HG02981 (cell line): ENCODE data around the gene BSND.
"Not testable (repeated sequence)": the region's sequence is repeated elsewhere in the genome, so short reads cannot be mapped to it uniquely, and the experiment has no call there.

Experiments
- ATAC-seq: cut with Tn5 transposase; IDR thresholded peaks from one replicate; pipeline ENCODE4 v1.9.1; 2021; ENCODE audit warnings: mild to moderate bottlenecking, moderate library complexity; ENCODE audit not compliant: unreplicated experiment

The BSND gene

DNA sequence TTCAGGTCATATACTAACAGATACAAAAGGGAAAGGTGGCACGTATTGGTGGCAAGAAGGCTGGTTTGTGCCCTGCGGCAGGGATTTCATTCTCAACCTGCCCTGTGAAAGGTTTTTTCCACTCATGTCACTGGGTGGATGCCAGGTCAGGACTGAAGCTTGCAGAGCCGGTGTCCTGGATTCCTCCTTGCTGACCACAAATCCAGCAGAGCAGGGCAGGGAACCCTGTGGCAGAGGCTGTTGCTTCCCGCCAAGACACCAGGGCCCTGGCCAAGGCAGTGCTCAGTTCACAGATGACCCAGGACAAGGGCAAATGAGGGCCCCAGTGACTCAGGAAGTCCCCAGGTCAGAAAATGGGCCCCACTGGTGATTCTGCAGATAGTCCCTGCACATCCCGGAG lies 16.4 kb downstream of the BSND start:
- no peak for ATAC-seq

DNA sequence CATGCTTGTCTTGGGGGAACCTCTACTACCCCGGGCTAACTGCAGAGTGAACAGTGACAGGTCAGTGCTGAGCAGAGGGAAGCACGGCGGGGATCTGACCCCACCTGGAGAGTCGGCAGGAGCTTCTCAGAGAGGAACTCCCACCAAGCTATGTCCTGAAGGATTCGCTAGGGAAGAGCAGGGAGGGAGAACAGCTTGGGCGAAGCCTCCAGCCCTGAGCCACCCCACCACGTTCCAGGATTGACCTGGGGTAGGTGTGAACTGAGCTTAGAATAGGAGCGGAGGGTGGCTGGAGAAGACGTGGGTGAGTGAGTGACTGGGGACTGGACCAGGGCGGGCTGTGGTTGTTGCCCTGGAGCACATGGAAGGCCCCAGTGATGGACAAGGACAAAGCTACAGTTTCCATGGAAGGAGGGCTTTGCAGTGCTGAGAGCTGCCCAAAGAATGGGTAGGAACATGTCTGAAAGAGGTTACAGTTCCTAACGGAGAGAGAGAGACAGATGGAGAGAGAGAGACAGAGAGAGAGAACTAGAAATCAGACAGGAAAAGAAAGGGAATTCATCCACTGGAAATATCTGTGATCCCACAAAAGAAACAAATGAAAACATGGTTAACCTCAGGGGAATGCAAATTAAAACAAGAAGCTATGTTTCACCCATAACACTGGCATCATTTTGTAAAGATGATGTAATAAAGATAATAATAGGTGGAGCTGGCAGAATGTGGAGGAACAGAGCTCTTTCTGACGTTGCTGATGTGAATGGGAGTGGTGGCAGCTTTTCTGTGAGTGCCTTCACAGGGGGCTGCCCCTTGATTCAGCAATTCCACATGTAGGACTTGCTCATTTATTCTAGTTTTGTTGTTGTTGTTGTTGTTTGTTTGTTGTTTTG lies 17.2 kb downstream of the BSND start:
- no peak for ATAC-seq

DNA sequence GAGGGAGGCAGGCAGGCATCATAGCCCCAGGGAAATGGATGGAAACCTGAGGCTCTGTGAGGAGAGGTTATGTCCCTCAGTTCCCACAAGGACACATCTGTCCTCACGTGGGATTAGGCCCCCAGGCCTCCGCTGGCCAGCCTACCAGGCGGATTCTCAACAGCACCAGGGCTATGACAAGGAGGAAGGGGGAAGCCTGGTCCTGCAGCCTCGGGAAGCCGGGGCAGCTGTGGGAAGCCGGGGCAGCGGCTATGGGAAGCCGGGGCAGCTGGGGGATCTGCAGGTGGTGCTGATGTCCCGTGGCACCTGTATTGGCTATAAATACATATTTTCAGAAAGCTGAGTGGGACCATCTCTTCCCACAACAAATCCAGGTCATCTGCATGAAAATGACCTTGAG lies 19.7 kb downstream of the BSND start:
- no peak for ATAC-seq

DNA sequence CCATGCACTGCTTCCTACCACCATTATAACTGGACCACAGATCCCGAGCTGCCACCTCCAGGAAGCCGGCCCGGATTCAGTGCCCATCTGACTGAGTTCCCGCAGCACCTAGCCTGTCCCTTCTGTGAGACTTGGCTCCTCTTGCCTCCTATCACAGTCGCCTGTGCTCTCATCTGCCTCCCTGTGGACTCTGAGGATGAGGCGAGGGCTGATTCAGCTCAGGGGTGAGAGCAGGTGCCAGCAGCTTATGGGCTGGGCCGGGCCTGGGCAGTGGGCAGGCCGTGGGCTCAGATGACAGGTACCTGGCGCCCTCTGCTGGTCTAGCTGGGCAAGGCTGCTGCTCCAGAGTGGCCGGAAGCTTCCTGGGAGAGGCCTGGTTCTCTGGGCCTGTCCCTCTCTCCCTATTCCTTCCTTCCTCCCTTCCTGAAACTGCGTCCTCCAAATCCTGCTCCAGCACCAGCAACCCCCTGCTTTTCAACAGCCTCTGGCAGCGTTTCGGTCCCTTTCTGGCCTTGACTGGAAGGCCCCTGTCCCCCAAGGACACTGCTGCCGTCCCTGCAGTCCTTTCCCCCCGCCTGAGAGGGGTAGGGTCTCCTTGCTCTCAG lies 23.3 kb downstream of the BSND start:
- peak; percentile 90 for ATAC-seq

DNA sequence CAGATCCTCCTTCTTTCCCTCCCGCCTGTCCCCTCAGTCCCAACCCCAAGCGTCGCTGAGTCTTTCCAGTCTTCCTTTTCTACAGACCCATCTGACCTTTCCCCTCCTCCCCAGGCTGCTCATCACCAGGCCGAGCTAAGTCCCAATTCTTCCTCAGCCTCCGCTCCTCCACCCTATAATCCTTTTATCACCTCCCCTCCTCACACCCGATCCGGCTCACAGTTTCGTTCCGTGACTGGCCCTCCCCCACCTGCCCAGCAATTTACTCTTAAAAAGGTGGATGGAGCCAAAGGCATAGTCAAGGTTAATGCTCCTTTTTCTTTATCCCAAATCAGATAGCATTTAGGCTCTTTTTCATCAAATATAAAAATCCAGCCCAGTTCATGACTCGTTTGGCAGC lies 25.4 kb downstream of the BSND start:
- ATAC-seq, result not testable (repeated sequence)

DNA sequence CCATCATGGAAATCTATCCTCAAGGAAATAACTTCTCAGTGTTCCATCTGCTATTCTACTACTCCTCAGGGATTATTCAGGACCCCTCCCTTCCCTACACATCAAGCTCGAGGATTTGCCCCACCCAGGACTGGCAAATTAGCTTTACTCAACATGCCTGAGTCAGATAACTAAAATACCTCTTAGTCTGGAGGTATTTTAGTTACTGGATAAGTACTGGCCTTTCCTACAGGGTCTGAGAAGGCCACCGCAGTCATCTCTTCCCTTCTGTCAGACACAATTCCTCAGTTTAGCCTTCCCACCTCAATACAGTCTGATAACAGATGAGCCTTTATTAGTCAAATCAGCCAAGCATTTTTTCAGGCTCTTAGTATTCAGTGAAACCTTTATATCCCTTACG lies 27.9 kb downstream of the BSND start:
- ATAC-seq, result not testable (repeated sequence)

DNA sequence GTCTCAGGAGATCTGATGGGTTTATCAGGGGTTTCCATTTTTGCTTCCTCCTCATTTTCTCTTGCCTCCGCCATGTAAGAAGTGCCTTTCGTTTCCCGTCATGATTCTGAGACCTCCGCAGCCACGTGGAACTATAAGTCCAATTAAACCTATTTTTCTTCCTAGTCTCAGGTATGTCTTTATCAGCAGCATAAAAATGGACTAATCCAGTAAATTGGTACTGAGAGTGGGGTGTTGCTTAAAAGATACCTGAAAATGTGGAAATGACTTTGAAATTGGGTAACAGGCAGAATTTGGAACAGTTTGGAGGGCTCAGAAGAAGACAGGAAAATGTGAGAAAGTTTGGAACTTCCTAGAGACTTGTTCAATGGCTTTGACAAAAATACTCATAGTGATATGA lies 32.4 kb downstream of the BSND start:
- not testable (repeated sequence) for ATAC-seq

DNA sequence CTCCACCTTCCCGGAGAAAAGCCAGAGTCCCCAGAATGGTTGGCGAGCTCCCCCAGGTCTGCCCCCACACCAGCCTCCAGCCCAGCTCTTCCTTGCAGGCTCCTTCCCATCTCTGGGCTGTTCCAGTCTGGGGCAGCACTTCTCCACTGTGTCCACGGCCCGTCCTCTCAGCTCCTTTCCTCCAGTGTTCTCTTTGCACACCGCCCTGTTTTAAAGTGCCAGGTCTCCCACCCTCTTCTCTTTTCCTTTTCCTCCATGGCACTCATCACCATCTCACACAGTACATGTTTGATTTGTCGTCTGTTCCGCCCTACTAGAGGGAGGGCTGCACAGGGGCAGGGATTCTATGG lies 34.5 kb downstream of the BSND start:
- ATAC-seq, result no peak

DNA sequence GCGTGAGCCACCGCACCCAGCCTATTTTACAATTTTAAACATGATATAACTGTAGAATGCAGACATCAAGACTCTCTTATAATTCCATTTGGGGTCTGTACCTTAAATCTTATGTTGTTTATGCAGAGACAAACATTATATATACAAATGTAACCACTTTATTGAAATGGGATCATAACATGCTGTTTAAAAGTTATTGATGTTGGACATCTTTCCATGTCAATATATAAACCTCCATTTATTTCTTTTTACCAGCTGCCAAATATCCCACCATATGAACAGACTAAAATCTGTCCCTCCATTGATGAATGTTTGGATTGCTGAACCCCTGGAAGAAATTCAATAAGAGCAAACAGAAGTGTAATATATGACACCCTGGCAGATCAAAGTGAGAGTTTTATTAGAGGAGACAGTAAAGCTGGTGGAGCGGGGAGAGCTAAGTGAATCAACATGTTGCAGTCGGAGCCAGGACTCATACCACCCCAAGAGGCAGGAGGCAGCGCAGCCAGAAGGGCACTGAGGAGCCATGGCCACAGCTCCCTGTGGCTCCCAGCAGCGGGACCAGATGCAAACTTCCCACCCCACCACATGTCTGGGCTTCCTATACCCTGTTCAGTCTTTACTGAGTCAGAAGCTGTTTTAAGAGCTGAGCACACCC lies 35.9 kb downstream of the BSND start:
- no peak for ATAC-seq

DNA sequence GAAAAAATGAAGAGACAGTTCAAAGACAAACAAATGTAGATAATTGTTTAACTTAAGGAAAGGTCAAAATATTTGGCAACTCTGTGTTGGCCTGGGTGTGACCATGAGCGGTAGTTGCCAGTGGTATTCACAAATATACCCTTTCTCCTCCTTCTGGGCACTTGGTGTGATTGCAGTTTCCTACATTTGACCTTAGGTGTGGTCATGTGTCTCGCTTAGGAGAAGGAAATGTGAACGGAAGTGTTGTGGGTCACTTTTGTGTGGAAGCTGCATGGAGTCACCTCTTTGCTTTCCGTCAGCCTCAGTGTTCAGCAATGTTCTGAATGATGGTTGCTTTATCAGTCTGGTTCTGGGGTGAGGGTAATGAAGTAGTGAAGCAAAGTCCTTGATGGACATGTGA lies 37.2 kb downstream of the BSND start:
- no peak for ATAC-seq

DNA sequence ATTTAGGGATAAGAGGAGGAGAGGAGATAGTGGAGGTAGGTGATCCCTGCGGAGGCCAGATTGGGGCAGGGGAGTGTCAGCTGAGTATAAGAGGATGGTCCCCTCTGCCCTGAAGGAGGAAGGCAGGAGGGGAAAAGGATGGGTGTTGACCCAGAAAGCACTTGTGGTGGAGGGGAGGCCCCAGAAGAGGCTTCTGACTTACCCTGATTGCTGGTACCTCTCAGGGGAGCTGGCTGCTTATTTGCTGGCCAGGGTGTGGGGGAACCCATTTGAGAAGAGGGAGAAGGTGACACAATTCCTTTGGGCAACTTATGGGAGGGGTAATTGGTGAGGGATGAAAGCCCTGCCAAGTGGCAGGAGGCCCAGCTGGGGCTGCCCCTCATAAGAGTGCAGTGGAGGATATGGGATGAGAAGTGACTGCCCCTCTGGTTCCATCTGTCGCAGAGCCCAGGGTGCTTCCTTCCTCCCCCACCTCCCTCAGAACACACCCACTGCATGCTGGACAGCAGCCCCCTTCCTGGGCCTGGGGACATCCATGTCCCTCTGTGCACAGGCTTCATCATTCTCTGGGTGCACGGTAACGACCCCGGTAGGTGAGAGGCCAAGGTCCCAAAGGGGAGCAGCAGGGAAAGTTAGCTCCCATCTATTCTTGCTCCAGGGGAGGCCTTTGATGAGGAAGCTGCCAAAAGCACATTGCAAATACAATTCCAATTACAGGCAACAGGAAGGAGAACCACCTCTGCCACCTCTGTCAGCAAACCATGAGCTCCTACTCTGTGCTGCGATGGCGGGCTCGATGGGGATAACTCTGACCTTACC lies 39.2 kb downstream of the BSND start:
- no peak for ATAC-seq

DNA sequence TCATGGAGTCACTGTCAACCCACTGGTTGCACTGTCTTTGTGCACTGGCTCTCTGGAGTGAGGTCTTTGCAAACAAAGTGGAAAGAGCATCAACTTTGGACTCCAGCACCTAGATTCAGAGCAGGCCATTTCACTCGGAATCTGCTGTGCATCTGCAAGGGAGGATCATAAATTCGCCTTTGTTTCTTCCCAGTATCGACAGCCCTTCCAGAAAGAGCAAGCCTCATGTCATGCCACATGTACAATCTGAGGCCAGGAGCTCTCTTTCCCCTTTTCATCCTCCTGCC lies 39.8 kb downstream of the BSND start:
- ATAC-seq, result no peak

DNA sequence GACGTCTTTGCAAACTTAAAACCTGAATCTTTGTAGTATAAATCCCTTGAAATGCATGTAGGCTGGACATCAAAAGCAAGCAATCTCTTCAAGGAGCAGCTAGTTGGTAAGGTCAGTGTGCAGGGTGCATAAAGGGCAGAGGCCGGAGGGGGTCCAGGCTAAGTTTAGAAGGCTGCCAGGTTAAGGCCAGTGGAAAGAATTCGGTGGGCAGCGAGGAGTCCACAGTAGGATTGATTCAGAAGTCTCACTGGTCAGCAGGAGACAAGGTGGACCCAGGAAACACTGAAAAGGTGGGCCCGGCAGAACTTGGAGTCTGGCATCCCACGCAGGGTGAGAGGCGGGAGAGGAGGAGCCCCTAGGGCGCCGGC lies 40.2 kb downstream of the BSND start:
- ATAC-seq, result no peak

DNA sequence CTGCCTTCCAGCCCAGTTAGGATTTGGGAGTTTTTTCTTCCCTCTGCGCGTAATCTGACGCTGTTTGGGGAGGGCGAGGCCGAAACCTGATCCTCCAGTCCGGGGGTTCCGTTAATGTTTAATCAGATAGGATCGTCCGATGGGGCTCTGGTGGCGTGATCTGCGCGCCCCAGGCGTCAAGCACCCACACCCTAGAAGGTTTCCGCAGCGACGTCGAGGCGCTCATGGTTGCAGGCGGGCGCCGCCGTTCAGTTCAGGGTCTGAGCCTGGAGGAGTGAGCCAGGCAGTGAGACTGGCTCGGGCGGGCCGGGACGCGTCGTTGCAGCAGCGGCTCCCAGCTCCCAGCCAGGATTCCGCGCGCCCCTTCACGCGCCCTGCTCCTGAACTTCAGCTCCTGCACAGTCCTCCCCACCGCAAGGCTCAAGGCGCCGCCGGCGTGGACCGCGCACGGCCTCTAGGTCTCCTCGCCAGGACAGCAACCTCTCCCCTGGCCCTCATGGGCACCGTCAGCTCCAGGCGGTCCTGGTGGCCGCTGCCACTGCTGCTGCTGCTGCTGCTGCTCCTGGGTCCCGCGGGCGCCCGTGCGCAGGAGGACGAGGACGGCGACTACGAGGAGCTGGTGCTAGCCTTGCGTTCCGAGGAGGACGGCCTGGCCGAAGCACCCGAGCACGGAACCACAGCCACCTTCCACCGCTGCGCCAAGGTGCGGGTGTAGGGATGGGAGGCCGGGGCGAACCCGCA lies 40.8 kb downstream of the BSND start, which contains the start of gene PCSK9:
Gene PCSK9 (plus strand): TSS at position 207 of the 741 bp plus-strand sequence. CDS start 290 bp downstream, at position 497.
- no peak for ATAC-seq

DNA sequence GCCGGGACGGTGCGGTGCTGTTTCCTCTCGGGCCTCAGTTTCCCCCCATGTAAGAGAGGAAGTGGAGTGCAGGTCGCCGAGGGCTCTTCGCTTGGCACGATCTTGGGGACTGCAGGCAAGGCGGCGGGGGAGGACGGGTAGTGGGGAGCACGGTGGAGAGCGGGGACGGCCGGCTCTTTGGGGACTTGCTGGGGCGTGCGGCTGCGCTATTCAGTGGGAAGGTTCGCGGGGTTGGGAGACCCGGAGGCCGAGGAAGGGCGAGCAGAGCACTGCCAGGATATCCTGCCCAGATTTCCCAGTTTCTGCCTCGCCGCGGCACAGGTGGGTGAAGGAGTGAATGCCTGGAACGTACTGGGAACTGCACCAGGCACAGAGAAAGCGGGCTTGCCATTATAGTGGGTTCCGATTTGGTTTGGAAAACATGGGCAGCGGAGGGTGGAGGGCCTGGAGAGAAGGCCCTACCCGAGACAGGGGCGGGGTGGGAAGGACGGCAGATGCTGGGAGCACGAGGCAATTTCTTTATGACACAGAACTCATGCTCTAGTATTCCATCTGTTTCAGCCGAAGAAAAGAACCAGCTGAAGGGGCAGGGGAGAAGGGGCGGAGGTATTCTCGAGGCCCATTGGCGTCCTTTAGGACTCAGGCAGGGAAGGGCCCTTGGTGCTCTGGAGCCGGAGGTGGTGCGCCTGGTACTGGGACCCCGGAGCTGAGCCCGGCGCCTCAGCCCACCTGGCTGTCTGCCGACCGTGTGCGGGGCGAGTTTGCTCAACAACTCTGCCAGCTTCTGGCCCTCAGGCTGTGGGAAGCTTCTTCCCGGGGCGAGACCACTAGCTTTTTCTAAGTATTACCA lies 41.6 kb downstream of the BSND start:
- ATAC-seq, result no peak

DNA sequence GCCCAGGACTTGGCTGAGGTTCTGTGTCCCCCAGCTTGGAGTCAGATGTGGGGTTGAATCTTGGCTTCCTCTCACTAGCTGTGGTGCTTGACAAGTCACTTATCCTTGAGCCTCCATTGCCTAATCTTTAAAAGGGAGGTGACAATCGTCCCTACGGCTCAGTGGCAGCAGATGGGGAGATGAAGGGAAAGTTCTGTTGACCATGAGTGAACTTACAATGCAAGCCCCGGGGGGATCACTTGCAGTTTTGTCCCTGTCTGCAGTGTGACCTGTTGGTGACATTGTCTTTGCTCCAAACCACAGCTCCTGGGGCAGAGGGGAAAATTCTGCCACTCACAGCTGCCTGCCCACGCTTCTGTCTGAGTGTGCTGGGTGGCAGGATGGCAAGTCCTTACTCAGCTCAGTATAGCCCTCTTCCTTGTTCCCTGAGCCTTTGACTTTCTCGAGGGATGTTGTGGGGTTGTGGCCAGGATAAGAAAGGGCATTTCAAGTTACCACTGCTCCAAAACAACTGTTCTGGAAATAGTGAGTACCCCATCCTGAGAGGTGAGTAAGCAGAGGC lies 42.3 kb downstream of the BSND start:
- ATAC-seq, result no peak

DNA sequence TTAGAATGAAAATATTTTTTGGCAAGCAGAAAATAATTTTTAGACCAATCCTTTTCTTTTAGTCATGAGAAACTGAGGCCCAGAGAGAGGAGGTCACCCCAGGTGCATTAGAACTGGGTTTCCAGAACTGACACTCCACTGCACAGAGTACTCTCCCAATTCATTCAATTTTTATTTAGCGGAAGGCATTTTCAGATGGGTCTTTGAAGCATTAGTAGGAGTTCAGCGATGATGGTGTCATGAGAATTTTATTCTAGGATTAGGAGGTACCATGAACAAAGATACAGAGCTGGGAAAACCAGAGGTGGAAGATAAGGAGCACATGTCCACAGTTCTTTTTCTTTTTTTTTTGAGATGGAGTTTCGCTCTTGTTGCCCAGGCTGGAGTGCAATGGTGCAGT lies 42.9 kb downstream of the BSND start:
- no peak for ATAC-seq

DNA sequence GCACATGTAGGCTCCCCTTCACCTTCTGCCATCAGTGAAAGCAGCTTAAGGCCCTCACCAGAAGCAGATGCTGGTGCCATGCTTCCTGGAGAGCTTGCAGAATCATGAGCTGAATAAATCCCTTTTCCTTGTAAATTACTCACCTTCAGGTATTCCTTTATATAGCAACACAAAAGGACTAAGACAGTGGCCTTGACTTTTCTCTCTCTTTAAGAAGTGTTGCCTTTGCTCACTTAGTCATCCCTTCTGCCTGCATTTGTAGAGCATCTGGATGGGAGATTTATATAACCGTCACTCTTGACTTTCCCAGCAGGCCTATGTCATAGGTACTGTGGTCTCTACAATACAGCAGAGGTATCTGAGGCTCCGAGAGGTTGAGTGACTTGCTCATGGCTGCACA lies 44.3 kb downstream of the BSND start:
- ATAC-seq, result no peak

DNA sequence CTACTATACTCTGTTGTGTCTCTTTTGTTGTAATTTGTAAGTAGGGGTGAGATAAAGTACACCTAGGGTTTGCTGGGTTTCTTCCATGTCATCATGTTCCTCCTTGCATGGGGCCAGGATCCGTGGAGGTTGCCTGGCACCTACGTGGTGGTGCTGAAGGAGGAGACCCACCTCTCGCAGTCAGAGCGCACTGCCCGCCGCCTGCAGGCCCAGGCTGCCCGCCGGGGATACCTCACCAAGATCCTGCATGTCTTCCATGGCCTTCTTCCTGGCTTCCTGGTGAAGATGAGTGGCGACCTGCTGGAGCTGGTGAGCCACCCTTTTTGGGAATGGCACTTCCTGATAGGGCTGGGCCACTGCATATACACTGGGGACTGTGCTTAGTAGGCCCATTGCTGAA lies 45.0 kb downstream of the BSND start:
- ATAC-seq, result no peak
